Amniotic epithelial cell (primary cell): ENCODE data around the gene SYCE1.
"Not testable (repeated sequence)": the region's sequence is repeated elsewhere in the genome, so short reads cannot be mapped to it uniquely, and the experiment has no call there.

Experiments used
- DNase-seq: peaks from one replicate; pipeline ENCODE4 v3.0.0-alpha.2; 2010; ENCODE audit warnings: low read depth

Gene SYCE1

GRCh38 chr10:133565441-133566294, at the start of gene SYCE1:
TSS of gene SYCE1 (minus strand) at chr10:133565583. CDS start at chr10:133565529, 54 bp downstream.
- no peak for DNase-seq

GRCh38 chr10:133614830-133615580, 49.6 kb upstream of the SYCE1 start:
- no peak for DNase-seq

- DNase-seq = no peak
Measured at GRCh38 chr10:133613699-133614098, 48.3 kb upstream of the SYCE1 start.

- DNase-seq = no peak
Measured at GRCh38 chr10:133611079-133611478, 45.7 kb upstream of the SYCE1 start.

- DNase-seq = no peak
Measured at GRCh38 chr10:133608855-133609254, 43.5 kb upstream of the SYCE1 start.

GRCh38 chr10:133603434-133603833, 38.1 kb upstream of the SYCE1 start:
- DNase-seq = not testable (repeated sequence)

- no peak for DNase-seq
Measured at GRCh38 chr10:133600657-133601056, 35.3 kb upstream of the SYCE1 start.

- not testable (repeated sequence) for DNase-seq
Measured at GRCh38 chr10:133599869-133600268, 34.5 kb upstream of the SYCE1 start.

GRCh38 chr10:133592716-133593115, 27.3 kb upstream of the SYCE1 start:
- DNase-seq = no peak

GRCh38 chr10:133590970-133591359, 25.6 kb upstream of the SYCE1 start:
- DNase-seq = no peak

GRCh38 chr10:133590226-133590969, 25.0 kb upstream of the SYCE1 start:
- no peak for DNase-seq

- not testable (repeated sequence) for DNase-seq
Measured at GRCh38 chr10:133577037-133577436, 11.7 kb upstream of the SYCE1 start.

- DNase-seq = not testable (repeated sequence)
Measured at GRCh38 chr10:133573460-133573859, 8.1 kb upstream of the SYCE1 start.

GRCh38 chr10:133572055-133572454, 6.7 kb upstream of the SYCE1 start:
- DNase-seq = not testable (repeated sequence)

- DNase-seq = not testable (repeated sequence)
Measured at GRCh38 chr10:133569801-133570200, 4.4 kb upstream of the SYCE1 start.

- not testable (repeated sequence) for DNase-seq
Measured at GRCh38 chr10:133568831-133569527, 3.6 kb upstream of the SYCE1 start.

GRCh38 chr10:133568287-133568614, 2.9 kb upstream of the SYCE1 start:
- DNase-seq = no peak

GRCh38 chr10:133567609-133568286, 2.4 kb upstream of the SYCE1 start:
- no peak for DNase-seq

- no peak for DNase-seq
Measured at GRCh38 chr10:133567119-133567518, 1.7 kb upstream of the SYCE1 start.

- no peak for DNase-seq
Measured at GRCh38 chr10:133564816-133565215, 567 bp downstream of the SYCE1 start.

GRCh38 chr10:133559216-133559615, 6.2 kb downstream of the SYCE1 start:
- DNase-seq = no peak
